T-helper 1 cell treated with Interleukin-12 subunit alpha and Interleukin-12 subunit beta and Interleukin-4 antibody, amounts not matched to agents 30 μg/mL and 1 μg/mL, for 36 hours (primary cell): ENCODE measurements around the gene AKNA.

Source experiments
- H3K27ac Mint-ChIP-seq: one replicate; pipeline ENCODE4 v1.8.0; 2021; ENCODE audit warnings: mild to moderate bottlenecking, mixed read lengths
- H3K27me3 Mint-ChIP-seq: one replicate; pipeline ENCODE4 v1.8.0; 2021; ENCODE audit warnings: low read depth, mixed read lengths
- H3K36me3 Mint-ChIP-seq: one replicate; pipeline ENCODE4 v1.8.0; 2021; ENCODE audit warnings: low read depth, mixed read lengths
- H3K4me1 Mint-ChIP-seq: one replicate; pipeline ENCODE4 v1.8.0; 2021; ENCODE audit warnings: low read depth, mixed read lengths
- H3K4me3 Mint-ChIP-seq: one replicate; pipeline ENCODE4 v1.8.0; 2021; ENCODE audit warnings: mild to moderate bottlenecking, moderate library complexity, mixed read lengths
- H3K9me3 Mint-ChIP-seq: one replicate; pipeline ENCODE4 v1.8.0; 2021; ENCODE audit warnings: mixed read lengths

The AKNA gene

GRCh38 chr9:114382699-114383520 is 4.9 kb downstream of the AKNA start:
- H3K36me3 Mint-ChIP-seq: peaks cover 82% of the 10 kb centered on the region
- peak overlapping the region; percentile 93 for H3K27ac Mint-ChIP-seq
- H3K4me3 Mint-ChIP-seq: peak overlapping the region; percentile 96
- H3K4me1 Mint-ChIP-seq: peaks cover 57% of the 10 kb centered on the region
- no peaks in the 10 kb centered on the region for H3K9me3 Mint-ChIP-seq
- no peaks in the 10 kb centered on the region for H3K27me3 Mint-ChIP-seq

DNA sequence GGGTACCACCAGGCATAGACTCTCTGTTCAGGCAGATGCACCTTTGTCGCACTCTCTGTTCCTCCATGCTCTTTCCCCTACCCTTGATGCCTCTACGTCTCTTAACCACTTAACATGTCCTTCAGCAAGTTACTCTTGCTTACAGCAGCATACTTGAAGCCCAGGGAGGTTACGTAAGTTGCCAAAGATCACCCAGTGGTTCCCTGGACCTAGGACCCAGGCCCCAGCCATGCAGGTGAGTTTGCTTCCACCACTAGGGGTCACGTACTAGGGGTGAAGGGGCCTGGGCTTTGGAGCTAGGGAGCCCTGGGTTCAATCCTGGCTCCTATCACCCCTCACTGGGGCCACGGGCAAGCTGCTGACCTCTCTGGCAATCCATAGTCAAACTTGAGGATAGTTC is 8.9 kb downstream of the AKNA start:
- H3K9me3 Mint-ChIP-seq: no peaks in the 10 kb centered on the region
- peaks cover 80% of the 10 kb centered on the region for H3K36me3 Mint-ChIP-seq

GRCh38 chr9:114378016-114378415 is 9.8 kb downstream of the AKNA start:
- H3K27ac Mint-ChIP-seq: peak overlapping the region; percentile 82
- H3K9me3 Mint-ChIP-seq: no peaks in the 10 kb centered on the region
- peak overlapping the region; percentile 68 for H3K4me3 Mint-ChIP-seq
- peaks cover 79% of the 10 kb centered on the region for H3K36me3 Mint-ChIP-seq
- H3K4me1 Mint-ChIP-seq: peaks cover 77% of the 10 kb centered on the region
- H3K27me3 Mint-ChIP-seq: no peaks in the 10 kb centered on the region

More for the DNA sequence above, 8.9 kb downstream of the AKNA start:
- peak overlapping the region; percentile 82 for H3K27ac Mint-ChIP-seq
- peaks cover 77% of the 10 kb centered on the region for H3K4me1 Mint-ChIP-seq
- H3K27me3 Mint-ChIP-seq: no peaks in the 10 kb centered on the region
- peak overlapping the region; percentile 41 for H3K4me3 Mint-ChIP-seq

DNA sequence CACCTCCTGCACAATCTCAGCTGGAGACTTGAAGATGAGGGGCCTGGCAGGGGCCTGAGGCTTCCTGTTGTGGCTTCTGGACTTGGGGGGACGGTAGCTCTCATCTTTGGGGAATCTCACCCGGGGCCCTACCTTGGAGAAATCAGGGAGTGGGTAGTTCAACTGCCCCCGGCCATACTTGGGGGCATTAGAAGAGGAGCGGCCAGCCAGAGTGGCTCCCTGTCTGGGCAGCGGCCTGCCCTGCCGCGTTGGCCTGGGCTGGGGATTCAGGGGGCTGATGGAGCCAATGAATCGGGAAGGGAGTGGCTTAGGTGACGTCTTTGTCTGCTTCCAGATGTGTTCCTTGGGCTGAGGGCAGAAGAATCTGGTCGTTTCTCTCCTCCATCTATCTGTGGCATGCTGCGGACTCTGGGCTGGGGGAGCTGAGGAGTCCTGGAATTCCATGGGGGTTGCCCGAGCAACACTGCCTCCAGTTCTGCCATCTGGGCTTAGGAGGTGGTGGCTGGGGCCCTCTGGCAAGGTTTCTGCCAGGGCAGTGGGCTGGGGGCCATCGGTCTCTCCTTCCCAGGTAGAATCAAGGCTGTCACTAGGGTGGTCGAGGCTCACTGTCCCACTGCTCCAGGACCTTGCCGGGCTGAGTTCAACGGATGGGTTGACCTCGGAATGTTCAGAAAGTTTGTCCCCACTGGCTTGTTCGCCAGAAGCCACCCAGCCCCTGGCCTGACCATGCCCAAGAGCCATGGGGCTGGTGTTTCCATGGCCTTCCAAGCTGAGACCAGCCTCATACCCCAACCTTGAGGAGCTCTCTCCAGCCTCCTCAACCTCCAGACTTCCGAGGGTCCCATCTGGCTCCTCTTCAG is 11.0 kb downstream of the AKNA start:
- Mint-ChIP-seq H3K36me3 (peaks cover 79% of the 10 kb centered on the region), H3K9me3 (no peaks in the 10 kb centered on the region), H3K27me3 (no peaks in the 10 kb centered on the region), H3K4me1 (peaks cover 76% of the 10 kb centered on the region), H3K4me3 (peak overlapping the region; percentile 27), H3K27ac (peak overlapping the region; percentile 82)

- Mint-ChIP-seq H3K36me3 (peaks cover 85% of the 10 kb centered on the region), H3K27ac (peak overlapping the region; percentile 81), H3K4me3 (peak overlapping the region; percentile 55), H3K9me3 (no peaks in the 10 kb centered on the region), H3K4me1 (peaks cover 82% of the 10 kb centered on the region), H3K27me3 (no peaks in the 10 kb centered on the region)
These were observed 12.2 kb downstream of the AKNA start for GRCh38 chr9:114375386-114376175.

GRCh38 chr9:114374936-114375335 is 12.8 kb downstream of the AKNA start:
- peaks cover 82% of the 10 kb centered on the region for H3K36me3 Mint-ChIP-seq
- H3K4me3 Mint-ChIP-seq: peak overlapping the region; percentile 55
- H3K27ac Mint-ChIP-seq: peak overlapping the region; percentile 81
- H3K27me3 Mint-ChIP-seq: no peaks in the 10 kb centered on the region
- H3K4me1 Mint-ChIP-seq: peaks cover 80% of the 10 kb centered on the region
- no peaks in the 10 kb centered on the region for H3K9me3 Mint-ChIP-seq

DNA sequence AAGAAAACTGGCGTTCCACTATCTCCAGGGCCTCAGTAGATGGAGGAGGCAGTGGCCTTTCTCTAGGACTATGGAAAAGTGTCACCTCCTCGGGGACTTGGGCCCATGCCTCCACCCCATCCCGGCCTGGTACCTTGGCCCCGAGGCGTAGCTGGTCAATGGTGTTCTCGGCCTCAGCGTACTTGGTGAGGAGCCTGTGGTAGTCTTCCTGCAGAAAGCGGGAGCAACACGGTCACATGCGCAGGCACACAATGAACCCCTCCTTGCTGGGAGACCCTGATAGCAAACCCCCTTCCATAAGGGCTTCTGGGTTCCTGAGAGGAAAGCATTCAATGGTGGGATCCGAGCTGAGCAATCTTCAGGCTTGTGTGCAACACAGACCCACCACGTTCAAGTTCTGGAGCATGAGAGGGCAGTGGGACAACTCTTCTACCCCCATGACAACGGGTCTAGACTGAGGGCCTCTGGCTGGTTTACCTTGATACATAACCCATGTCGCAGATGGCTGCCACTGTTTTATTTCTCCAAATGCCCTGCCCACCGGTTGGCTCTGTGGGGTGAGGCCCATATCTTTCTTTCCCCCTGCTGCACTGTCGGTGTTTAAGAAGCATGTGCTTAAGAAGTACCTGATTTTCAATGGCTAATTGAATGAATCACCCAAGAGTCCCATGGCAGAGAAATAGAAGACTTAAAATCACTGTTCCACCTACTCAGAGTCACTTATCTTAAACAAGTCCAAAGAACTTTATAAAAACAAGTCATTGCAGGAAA is 13.6 kb downstream of the AKNA start:
- Mint-ChIP-seq H3K4me3 (peak overlapping the region; percentile 55), H3K4me1 (peaks cover 81% of the 10 kb centered on the region)

DNA sequence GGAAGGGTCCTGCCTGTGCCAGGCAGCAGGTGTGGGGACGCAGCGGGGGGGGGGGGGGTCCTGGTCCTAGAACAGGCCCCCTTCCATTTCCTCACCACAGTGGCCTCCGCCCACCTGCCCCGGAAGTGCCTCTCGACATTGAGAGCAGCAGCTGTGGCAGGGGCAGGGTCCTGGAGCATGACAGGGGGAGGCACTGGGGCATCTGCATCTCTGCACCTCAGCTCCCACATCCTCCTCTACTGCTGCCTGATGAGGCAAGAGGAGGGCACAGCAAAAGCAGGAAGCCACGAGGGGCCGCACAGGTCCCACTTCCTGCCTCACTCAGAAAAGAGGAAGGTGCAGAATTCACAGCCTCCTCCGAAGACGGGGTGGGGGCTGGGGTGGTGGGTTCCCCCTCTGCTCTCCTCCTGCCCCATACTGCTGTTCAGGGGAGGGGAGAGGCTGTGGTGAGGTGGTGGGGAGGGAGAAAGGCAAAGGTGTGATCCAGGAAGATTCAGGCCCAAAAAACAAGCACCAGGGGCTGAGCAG is 14.8 kb downstream of the AKNA start:
- peaks cover 80% of the 10 kb centered on the region for H3K36me3 Mint-ChIP-seq
- peaks cover 76% of the 10 kb centered on the region for H3K4me1 Mint-ChIP-seq
- no peaks in the 10 kb centered on the region for H3K27me3 Mint-ChIP-seq
- H3K27ac Mint-ChIP-seq: peak overlapping the region; percentile 81
- no peaks in the 10 kb centered on the region for H3K9me3 Mint-ChIP-seq
- H3K4me3 Mint-ChIP-seq: peak overlapping the region; percentile 87

More for the DNA sequence above, 13.6 kb downstream of the AKNA start:
- Mint-ChIP-seq H3K9me3 (no peaks in the 10 kb centered on the region), H3K27me3 (no peaks in the 10 kb centered on the region), H3K27ac (peak overlapping the region; percentile 81), H3K36me3 (peaks cover 83% of the 10 kb centered on the region)

DNA sequence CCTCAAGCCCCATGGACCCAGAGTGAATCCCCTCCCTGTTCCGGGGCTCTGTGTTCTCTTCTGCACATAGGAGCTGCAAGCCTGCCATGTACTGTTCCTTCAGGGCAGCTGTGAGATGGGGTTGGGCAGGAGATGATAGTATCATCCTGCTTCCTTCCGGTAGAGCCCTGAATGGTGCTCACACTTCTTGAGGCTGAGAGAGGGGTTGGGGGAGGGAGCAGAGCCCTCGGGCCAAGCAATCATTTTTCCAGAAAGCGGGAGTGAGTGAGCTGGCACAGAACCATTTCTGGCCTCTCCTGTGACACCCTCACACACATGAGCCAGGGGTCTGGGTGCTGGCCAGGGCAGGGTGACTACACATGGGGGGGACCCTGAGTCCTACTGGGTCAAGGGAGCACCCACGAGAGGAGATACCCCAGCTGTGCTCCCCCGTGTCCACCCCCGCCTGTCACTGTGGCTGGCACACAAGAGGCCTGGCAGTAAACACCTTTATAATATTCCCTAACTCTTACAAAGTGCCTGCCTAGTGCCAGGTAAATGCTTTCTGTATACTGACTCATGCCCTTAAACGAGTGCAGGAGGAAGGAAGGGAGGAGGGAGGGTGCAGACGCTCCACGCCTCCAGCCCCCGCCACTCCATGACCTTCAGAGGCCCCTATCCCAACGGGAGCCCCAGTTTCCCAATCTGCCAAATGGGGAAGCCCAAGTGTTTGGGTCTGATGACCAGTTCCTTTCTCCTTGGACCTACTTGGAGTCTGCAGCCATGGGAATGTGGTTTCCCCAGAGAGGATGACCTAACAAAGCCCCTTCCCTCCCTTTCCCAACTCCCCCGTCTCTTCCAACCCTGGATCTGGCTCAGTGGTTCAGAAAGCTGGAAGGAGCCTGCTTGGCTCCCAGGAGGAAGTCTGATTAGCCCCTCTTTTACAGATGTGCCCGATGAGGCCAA is 15.5 kb downstream of the AKNA start:
- no peaks in the 10 kb centered on the region for H3K9me3 Mint-ChIP-seq
- H3K27ac Mint-ChIP-seq: peak overlapping the region; percentile 81
- H3K36me3 Mint-ChIP-seq: peaks cover 79% of the 10 kb centered on the region

DNA sequence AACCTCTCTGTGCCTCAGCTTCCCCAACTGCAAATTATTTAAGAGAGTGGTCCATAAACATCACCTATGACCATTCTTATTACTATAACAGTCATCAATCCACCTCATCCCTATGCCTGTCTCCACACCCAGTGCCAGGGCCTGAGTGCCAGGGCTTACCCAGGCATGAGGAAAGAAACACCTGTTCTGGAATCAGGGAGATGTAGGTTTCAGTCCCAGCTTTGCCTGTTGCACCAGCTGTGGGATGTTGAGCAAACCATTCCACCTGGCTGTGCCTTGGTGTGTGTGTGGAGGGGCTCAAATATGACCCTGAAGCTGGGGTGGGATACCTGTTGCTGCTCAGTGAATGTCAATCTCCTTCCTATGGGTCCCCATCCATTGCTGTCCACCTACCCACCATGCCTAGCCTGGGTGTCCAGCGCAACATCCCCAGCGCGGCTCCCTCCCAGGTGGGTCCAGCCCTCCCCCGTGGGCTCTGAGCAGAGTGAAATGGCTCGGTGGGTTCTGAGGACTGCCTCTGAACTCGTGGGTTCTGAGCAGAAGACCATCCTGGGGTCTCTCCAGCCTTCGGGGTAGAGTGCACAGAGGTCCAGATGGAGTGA is 16.3 kb downstream of the AKNA start:
- Mint-ChIP-seq H3K9me3 (no peaks in the 10 kb centered on the region), H3K4me1 (peaks cover 75% of the 10 kb centered on the region), H3K36me3 (peaks cover 79% of the 10 kb centered on the region), H3K4me3 (peak overlapping the region; percentile 87), H3K27ac (peak overlapping the region; percentile 81), H3K27me3 (no peaks in the 10 kb centered on the region)

More for the DNA sequence above, 15.5 kb downstream of the AKNA start:
- H3K4me1 Mint-ChIP-seq: peaks cover 76% of the 10 kb centered on the region
- peak overlapping the region; percentile 87 for H3K4me3 Mint-ChIP-seq
- no peaks in the 10 kb centered on the region for H3K27me3 Mint-ChIP-seq

GRCh38 chr9:114370968-114371320 is 16.8 kb downstream of the AKNA start:
- Mint-ChIP-seq H3K4me3 (peak overlapping the region; percentile 87), H3K9me3 (no peaks in the 10 kb centered on the region)

DNA sequence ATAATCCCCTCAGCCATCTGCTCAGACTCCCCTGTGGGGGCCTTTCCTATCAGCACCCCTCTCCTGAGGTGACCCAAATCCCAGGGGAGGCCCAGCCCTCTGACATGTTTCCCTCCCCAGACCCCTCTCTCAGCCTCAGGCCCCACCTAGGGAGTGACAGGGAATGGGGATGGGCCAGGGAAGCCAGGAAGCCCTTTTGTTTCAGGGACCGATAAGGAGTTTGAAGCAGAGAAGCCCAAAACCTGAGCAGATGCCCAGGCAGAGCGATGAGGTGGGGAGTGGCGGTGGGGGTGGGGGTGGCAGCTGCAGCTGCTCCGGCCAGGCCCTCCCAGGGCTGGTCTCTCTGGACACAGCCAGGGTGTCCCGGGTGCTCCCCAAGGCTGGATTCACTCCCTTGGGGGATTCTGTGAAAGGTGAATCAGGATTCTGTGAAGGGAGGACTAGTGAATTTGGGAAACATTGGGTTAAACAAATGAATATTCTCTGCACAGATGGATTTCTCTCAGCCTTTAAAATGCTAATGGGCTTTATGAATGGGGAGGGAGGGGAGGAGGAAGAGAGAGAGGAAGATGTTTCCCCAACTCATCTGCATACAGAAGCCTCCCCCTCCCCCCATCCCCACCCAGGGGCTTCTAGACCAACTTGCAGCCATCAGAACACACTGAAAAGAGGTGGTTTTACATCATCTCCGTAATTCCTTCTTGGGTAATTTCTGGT is 17.4 kb downstream of the AKNA start:
- Mint-ChIP-seq H3K36me3 (peaks cover 76% of the 10 kb centered on the region), H3K4me1 (peaks cover 76% of the 10 kb centered on the region), H3K27ac (peak overlapping the region; percentile 46), H3K4me3 (peak overlapping the region; percentile 22), H3K9me3 (no peaks in the 10 kb centered on the region), H3K27me3 (no peaks in the 10 kb centered on the region)

More at GRCh38 chr9:114370968-114371320, 16.8 kb downstream of the AKNA start:
- H3K36me3 Mint-ChIP-seq: peaks cover 81% of the 10 kb centered on the region
- no peaks in the 10 kb centered on the region for H3K27me3 Mint-ChIP-seq
- H3K4me1 Mint-ChIP-seq: peaks cover 77% of the 10 kb centered on the region
- peak overlapping the region; percentile 46 for H3K27ac Mint-ChIP-seq
